ENCODE measurements around the gene NEK11.

NEK11 gene

GRCh38 chr3:131222599-131222998, 195.9 kb downstream of the NEK11 start:
- Histone ChIP-seq H2AFZ (ENCODE audit: low read length, unreplicated experiment) (no peak overlapping the region), H3K36me3 (ENCODE audit: insufficient read depth, low read length) (no peaks in the 10 kb centered on the region), H3K27ac (ENCODE audit: low read depth, low read length) (no peak overlapping the region), H3K27me3 (ENCODE audit: insufficient read depth, low read length) (no peaks in the 10 kb centered on the region), H3K4me1 (ENCODE audit: control insufficient read depth, insufficient read depth, low read length, unreplicated experiment) (peaks cover 16% of the 10 kb centered on the region), H3K79me2 (ENCODE audit: control insufficient read depth, insufficient read depth, low read length, unreplicated experiment) (no peaks in the 10 kb centered on the region), H3K4me3 (ENCODE audit: low read depth, low read length) (no peak overlapping the region)

- Histone ChIP-seq H3K36me3 (ENCODE audit: insufficient read depth, low read length) (no peaks in the 10 kb centered on the region), H3K4me1 (ENCODE audit: control insufficient read depth, insufficient read depth, low read length, unreplicated experiment) (peaks cover 6% of the 10 kb centered on the region), H3K4me3 (ENCODE audit: low read depth, low read length) (no peak overlapping the region), H2AFZ (ENCODE audit: low read length, unreplicated experiment) (no peak overlapping the region), H3K27ac (ENCODE audit: low read depth, low read length) (no peak overlapping the region), H3K27me3 (ENCODE audit: insufficient read depth, low read length) (no peaks in the 10 kb centered on the region), H3K79me2 (ENCODE audit: control insufficient read depth, insufficient read depth, low read length, unreplicated experiment) (no peaks in the 10 kb centered on the region)
Observed at GRCh38 chr3:131223373-131224289, 197.0 kb downstream of the NEK11 start.

GRCh38 chr3:131224886-131225550, 198.3 kb downstream of the NEK11 start:
- H3K4me3 ChIP-seq (ENCODE audit: low read depth, low read length): no peak overlapping the region

GRCh38 chr3:131228522-131228921, 201.8 kb downstream of the NEK11 start:
- H3K27me3 ChIP-seq (ENCODE audit: insufficient read depth, low read length): no peaks in the 10 kb centered on the region
- no peaks in the 10 kb centered on the region for H3K79me2 ChIP-seq (ENCODE audit: control insufficient read depth, insufficient read depth, low read length, unreplicated experiment)
- H3K27ac ChIP-seq (ENCODE audit: low read depth, low read length): no peak overlapping the region
- no peak overlapping the region for H2AFZ ChIP-seq (ENCODE audit: low read length, unreplicated experiment)
- no peaks in the 10 kb centered on the region for H3K36me3 ChIP-seq (ENCODE audit: insufficient read depth, low read length)
- no peak overlapping the region for H3K4me3 ChIP-seq (ENCODE audit: low read depth, low read length)
- H3K4me1 ChIP-seq (ENCODE audit: control insufficient read depth, insufficient read depth, low read length, unreplicated experiment): no peaks in the 10 kb centered on the region

More at GRCh38 chr3:131224886-131225550, 198.3 kb downstream of the NEK11 start:
- no peak overlapping the region for H2AFZ ChIP-seq (ENCODE audit: low read length, unreplicated experiment)
- no peaks in the 10 kb centered on the region for H3K79me2 ChIP-seq (ENCODE audit: control insufficient read depth, insufficient read depth, low read length, unreplicated experiment)
- H3K4me1 ChIP-seq (ENCODE audit: control insufficient read depth, insufficient read depth, low read length, unreplicated experiment): peaks cover 6% of the 10 kb centered on the region
- H3K27me3 ChIP-seq (ENCODE audit: insufficient read depth, low read length): no peaks in the 10 kb centered on the region
- H3K27ac ChIP-seq (ENCODE audit: low read depth, low read length): no peak overlapping the region
- H3K36me3 ChIP-seq (ENCODE audit: insufficient read depth, low read length): no peaks in the 10 kb centered on the region

GRCh38 chr3:131231710-131232389, 205.2 kb downstream of the NEK11 start:
- Histone ChIP-seq H2AFZ (ENCODE audit: low read length, unreplicated experiment) (no peak overlapping the region), H3K79me2 (ENCODE audit: control insufficient read depth, insufficient read depth, low read length, unreplicated experiment) (no peaks in the 10 kb centered on the region), H3K4me1 (ENCODE audit: control insufficient read depth, insufficient read depth, low read length, unreplicated experiment) (no peaks in the 10 kb centered on the region), H3K27me3 (ENCODE audit: insufficient read depth, low read length) (no peaks in the 10 kb centered on the region), H3K27ac (ENCODE audit: low read depth, low read length) (no peak overlapping the region), H3K4me3 (ENCODE audit: low read depth, low read length) (no peak overlapping the region), H3K36me3 (ENCODE audit: insufficient read depth, low read length) (no peaks in the 10 kb centered on the region)

GRCh38 chr3:131232711-131233267, 206.1 kb downstream of the NEK11 start:
- Histone ChIP-seq H3K79me2 (ENCODE audit: control insufficient read depth, insufficient read depth, low read length, unreplicated experiment) (no peaks in the 10 kb centered on the region), H3K27ac (ENCODE audit: low read depth, low read length) (no peak overlapping the region), H3K4me1 (ENCODE audit: control insufficient read depth, insufficient read depth, low read length, unreplicated experiment) (no peaks in the 10 kb centered on the region), H3K27me3 (ENCODE audit: insufficient read depth, low read length) (no peaks in the 10 kb centered on the region), H3K36me3 (ENCODE audit: insufficient read depth, low read length) (no peaks in the 10 kb centered on the region), H2AFZ (ENCODE audit: low read length, unreplicated experiment) (no peak overlapping the region), H3K4me3 (ENCODE audit: low read depth, low read length) (no peak overlapping the region)

- no peak overlapping the region for H3K27ac ChIP-seq (ENCODE audit: low read depth, low read length)
- H2AFZ ChIP-seq (ENCODE audit: low read length, unreplicated experiment): no peak overlapping the region
- no peaks in the 10 kb centered on the region for H3K4me1 ChIP-seq (ENCODE audit: control insufficient read depth, insufficient read depth, low read length, unreplicated experiment)
Observed at GRCh38 chr3:131233900-131234668, 207.4 kb downstream of the NEK11 start.

GRCh38 chr3:131236421-131236820, 209.7 kb downstream of the NEK11 start:
- Histone ChIP-seq H3K27me3 (ENCODE audit: insufficient read depth, low read length) (no peaks in the 10 kb centered on the region), H3K36me3 (ENCODE audit: insufficient read depth, low read length) (no peaks in the 10 kb centered on the region), H3K27ac (ENCODE audit: low read depth, low read length) (no peak overlapping the region), H3K4me1 (ENCODE audit: control insufficient read depth, insufficient read depth, low read length, unreplicated experiment) (no peaks in the 10 kb centered on the region), H3K4me3 (ENCODE audit: low read depth, low read length) (no peak overlapping the region), H3K79me2 (ENCODE audit: control insufficient read depth, insufficient read depth, low read length, unreplicated experiment) (no peaks in the 10 kb centered on the region), H2AFZ (ENCODE audit: low read length, unreplicated experiment) (no peak overlapping the region)

More at GRCh38 chr3:131233900-131234668, 207.4 kb downstream of the NEK11 start:
- no peaks in the 10 kb centered on the region for H3K27me3 ChIP-seq (ENCODE audit: insufficient read depth, low read length)
- H3K79me2 ChIP-seq (ENCODE audit: control insufficient read depth, insufficient read depth, low read length, unreplicated experiment): no peaks in the 10 kb centered on the region
- H3K36me3 ChIP-seq (ENCODE audit: insufficient read depth, low read length): no peaks in the 10 kb centered on the region
- no peak overlapping the region for H3K4me3 ChIP-seq (ENCODE audit: low read depth, low read length)

- Histone ChIP-seq H3K4me3 (ENCODE audit: low read depth, low read length) (no peak overlapping the region), H3K4me1 (ENCODE audit: control insufficient read depth, insufficient read depth, low read length, unreplicated experiment) (no peaks in the 10 kb centered on the region), H2AFZ (ENCODE audit: low read length, unreplicated experiment) (no peak overlapping the region), H3K79me2 (ENCODE audit: control insufficient read depth, insufficient read depth, low read length, unreplicated experiment) (no peaks in the 10 kb centered on the region), H3K27ac (ENCODE audit: low read depth, low read length) (no peak overlapping the region), H3K36me3 (ENCODE audit: insufficient read depth, low read length) (no peaks in the 10 kb centered on the region), H3K27me3 (ENCODE audit: insufficient read depth, low read length) (no peaks in the 10 kb centered on the region)
Observed at GRCh38 chr3:131238496-131238895, 211.8 kb downstream of the NEK11 start.

GRCh38 chr3:131239267-131239666, 212.6 kb downstream of the NEK11 start:
- Histone ChIP-seq H3K4me1 (ENCODE audit: control insufficient read depth, insufficient read depth, low read length, unreplicated experiment) (no peaks in the 10 kb centered on the region), H2AFZ (ENCODE audit: low read length, unreplicated experiment) (no peak overlapping the region), H3K27ac (ENCODE audit: low read depth, low read length) (no peak overlapping the region), H3K79me2 (ENCODE audit: control insufficient read depth, insufficient read depth, low read length, unreplicated experiment) (no peaks in the 10 kb centered on the region), H3K4me3 (ENCODE audit: low read depth, low read length) (no peak overlapping the region), H3K36me3 (ENCODE audit: insufficient read depth, low read length) (no peaks in the 10 kb centered on the region), H3K27me3 (ENCODE audit: insufficient read depth, low read length) (no peaks in the 10 kb centered on the region)
